NCI-H2029 (cell line): ENCODE results near the gene MTIF2.
"Not testable (repeated sequence)": the region's sequence is repeated elsewhere in the genome, so short reads cannot be mapped to it uniquely, and the experiment has no call there.

ENCODE experiments used
- DNase-seq: peaks from one replicate; lab custom pipeline; 2025; lab: John Stamatoyannopoulos, UW

The MTIF2 gene

DNA sequence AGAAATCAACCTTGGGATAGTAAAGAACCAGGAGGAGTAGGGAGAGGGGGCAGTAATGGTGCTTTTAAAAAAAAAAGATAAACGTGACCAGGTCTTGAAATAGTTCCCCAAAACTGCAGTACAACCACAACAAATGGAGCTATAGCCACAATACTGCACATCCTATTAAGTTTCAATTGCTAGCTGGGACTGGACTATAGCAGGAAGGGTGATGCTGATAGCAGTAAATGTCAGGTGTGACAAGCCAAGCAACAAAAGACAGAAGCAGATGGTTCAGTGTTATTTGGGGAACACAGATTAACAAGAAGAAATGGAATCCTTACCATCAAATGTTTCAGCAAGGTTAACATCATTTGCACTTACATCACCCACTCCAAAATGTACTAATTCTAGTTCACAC lies 26.4 kb downstream of the MTIF2 start:
- no peak for DNase-seq

DNA sequence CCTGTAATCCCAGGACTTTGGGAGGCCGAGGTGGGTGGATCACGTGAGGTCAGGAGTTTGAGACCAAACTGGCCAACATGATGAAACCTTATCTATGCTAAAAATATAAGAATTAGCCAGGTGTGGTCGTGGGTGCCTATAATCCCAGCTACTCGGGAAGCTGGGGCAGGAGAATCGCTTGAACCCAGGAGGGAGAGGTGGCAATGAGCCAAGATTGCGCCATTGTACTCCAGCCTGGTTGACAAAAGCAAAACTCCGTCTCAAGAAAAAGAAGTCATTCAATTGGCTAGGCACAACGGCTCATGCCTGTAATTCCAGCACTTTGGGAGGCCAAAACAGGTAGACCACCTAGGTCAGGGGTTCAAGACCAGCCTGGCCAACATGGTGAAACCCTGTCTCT lies 27.4 kb downstream of the MTIF2 start:
- not testable (repeated sequence) for DNase-seq

DNA sequence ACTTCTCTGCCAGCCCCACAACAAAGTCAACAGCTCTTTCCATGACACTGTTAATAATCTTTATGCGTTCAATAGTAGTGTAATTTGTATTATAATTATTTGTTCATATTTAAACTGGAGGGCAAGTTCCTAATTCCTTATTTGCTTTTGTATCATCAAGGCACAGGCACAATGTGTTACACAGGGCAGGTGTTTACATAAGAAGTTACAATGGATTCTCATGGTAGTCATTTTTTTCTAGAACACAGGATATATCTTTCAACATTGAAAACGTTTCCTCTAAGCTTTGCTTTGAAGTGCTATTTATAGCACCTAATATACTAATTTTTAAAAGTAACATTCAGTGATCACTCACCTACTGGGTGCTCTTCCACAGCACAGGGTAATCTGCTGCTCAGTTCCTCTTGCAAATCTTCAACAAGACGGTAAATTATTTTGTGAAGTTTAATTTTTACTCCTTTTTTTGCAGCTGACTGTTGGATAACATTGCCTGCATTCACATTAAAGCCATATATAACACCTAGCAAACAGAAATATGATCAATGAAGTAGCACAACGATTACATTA lies 29.3 kb downstream of the MTIF2 start:
- peak; percentile 10 for DNase-seq

DNA sequence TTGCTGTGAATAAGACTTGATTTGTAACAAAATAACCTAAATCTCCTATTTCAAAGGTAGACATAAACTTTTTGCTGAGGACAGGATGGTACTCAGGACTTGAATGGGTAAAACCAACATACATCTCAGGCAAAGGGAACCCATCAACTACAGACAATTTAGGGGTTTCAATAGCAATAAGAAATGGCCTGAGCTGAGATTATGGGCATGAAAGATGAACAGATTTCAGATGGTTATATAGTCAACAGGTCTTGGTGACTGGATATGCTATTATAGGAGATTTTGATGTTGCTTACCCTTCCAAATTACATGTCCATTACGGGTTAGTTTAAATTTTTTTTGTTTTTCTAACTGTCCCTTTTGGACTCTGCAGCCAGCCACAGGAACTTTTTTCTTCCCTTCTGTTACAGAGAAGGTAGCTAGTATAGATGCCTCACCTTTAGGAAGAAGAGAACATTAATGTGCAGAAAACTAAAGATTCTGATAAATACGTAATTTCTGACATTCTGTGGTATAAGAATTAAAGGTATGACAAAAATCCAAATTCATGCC lies 32.0 kb downstream of the MTIF2 start:
- no peak for DNase-seq

DNA sequence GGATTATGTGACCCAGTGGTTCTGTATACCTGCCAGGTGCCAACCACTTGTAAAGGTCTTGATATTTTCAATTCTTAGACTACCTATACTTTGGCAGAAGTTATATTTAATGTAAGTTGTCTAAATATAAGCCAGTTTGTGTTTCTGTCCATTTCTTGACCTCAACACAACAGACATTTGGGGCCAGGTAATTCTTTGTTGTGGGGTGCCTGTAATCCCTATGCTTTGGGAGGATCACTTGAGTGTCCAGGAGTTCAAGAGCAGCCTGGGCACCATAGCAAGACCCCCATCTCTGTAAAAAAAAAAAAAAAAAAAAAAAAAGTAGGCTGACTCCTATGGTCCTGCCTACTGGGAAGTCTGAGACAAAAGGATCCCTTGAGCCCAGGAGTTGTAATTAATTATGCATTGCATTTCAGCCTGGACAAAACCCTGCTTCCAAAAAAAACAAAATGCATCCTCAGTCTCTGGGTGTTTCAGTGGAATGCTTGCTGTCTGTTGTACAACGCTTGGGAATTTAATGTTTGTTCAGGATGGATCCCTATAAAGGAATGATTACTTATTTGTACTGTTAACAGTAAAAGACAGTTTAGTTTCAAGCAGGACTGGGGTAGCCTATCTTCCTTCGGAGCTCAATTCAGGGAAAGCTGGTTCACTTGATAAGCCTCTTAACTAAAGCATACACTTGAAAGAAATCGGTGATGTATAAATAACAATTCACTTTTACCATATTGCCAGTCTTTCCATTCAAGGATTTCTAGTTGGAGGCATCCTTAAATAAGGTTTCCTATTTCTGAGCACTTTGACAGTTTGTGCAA lies 33.1 kb downstream of the MTIF2 start:
- no peak for DNase-seq

DNA sequence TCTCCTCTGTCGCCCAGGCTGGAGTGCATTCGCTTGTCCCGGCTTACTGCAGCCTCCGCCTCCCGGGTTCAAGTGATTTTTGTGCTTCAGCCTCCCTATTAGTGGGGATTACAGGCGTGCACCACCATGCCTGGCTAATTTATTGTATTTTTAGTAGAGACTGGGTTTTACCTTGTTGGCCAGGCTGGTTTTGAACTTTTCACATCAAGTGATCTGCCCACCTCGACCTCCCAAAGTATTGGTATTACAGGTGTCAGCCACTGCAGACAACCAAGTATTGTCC lies 35.4 kb downstream of the MTIF2 start:
- DNase-seq = no peak

DNA sequence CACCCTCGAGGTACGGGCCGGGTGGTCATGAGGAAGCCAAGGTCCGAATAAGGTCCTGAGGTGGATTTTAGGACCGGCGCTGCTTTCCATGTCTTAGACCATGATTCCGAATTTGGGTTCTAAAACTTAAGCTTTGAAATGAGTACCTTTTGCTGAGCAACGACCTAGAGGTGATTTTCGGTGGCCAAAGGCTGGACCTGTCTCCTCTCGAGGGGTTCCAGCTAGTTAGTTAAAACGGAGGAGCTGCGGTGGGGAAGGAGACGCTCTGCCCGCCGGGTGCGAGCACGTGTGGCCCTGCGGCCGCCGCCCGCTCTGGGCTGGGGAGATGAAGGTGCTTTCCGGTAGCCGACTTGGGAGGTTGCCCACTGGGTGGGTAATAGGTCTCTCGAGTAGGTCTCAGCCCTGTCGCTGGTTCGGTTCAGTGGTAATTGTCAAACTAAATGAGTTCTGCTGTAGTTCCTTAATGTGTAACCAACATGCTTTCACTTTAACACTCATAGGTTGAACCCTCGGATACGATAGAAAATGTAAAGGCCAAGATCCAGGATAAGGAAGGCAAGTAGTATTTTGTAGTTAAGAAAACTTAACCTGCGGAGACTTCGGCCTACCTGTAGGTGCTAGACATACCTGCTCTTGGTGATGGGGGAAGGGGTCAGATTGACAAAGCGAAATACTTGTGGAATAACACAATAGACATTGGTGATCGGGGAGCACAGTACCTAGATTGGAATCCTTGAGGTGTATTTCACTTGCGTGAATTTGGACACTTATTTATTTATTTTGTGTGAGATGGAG lies 36.0 kb downstream of the MTIF2 start:
- DNase-seq = peak; percentile 23

DNA sequence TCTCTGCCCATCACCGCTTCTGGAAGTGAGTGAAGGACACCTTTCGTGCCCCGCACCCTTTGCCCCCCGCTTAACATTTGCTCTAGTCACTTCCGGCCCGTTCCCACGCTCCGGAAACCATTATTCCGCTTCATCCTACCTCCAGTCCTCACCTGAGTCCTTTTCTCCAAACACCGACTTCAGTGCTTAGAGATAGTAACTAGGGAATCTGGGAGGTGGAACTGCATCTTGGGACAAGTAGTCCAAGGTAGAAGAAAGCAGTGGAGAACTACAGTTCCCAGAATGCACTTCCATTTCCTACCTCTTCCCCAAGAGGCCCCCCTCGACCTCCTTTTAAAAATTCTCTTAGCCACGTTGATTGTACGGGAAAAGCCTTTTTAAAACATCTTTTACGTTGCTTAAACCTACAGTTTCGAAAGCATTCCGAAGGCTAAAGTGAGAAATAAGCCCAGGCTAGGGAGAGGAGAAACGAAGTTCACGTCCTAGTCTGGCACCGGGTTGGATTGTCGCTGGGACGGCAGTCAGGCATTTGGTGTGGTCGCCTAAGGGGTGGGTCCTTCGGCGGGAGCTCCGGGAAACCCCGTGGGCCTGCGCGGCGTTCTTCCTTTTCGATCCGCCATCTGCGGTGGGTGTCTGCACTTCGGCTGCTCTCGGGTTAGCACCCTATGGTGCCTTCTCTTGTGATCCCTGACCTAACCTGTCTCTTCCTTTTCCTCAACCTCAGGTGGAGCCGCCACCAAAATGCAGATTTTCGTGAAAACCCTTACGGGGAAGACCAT lies 36.8 kb downstream of the MTIF2 start, which contains the start of the genes CLHC1 and RPS27A:
CLHC1 (minus strand) TSS at position 210 of the 779 bp plus-strand sequence. CDS start 9,882 bp downstream, outside the sequence.
RPS27A (plus strand) TSS at position 605 of the 779 bp plus-strand sequence; CDS start at position 742, 137 bp downstream.
- peak; percentile 95 for DNase-seq

DNA sequence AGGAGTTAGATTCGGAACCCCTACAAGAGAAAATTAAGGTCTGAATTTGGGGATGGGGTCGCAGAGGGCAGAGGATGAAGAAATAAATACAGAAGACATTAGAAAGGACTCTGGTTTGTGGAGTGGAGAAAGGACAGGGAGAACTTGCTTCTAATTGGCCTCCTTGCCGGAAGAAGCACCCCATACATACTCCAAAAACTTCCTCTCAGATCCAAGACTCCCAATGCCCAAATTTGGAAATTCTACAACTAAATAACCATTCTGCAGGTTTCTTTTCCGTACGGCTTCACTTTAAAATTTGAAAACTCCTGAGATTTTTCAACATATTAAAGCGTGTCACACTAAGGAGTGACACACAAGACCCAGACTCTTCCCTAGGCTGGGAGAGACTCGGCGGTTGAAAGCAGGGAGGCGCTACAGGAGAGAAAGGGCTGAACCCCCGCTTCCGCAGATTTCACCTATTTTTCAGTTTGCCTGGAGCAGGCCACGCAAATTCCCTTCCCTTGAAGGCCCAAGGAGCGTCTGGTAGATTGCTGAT lies 37.4 kb downstream of the MTIF2 start:
- DNase-seq = no peak

DNA sequence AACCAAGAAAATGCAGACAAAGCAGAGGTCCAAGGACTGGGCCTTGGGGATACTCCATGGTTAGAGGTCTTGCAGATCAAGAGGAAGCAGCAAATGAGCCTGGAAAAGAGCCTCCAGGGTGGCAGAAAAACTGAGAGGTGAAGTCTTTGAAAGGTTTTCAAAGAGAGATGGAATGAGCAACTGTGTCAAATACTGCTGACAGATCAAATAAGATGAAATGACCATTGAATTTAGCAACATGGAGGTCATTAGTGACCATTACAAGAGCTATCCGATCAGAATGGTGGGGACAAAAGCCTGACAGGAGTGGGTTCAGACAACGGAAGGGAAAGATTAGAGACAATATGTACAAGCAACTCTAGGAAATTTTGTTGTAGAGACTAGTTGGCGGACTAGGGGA lies 38.5 kb downstream of the MTIF2 start:
- no peak for DNase-seq

DNA sequence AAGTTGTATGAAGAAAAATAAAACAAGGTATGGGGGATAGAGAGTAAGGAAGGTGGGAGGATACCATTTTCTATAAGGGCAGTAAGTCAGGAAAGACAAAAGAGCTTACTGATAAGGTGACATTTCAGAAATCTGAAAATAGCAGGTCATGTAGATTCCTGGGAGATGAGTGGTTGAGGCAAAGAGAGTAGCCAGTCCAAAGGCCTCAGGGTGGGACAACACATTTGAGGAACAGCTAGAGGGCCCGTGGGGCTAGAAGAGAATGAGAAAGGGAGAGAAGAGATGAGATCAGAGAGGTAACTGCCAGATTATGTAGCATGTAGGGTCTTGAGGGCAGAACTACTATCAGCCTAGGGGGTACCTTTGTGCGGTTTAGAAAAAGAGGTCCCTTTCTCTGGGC lies 39.8 kb downstream of the MTIF2 start:
- DNase-seq = no peak

DNA sequence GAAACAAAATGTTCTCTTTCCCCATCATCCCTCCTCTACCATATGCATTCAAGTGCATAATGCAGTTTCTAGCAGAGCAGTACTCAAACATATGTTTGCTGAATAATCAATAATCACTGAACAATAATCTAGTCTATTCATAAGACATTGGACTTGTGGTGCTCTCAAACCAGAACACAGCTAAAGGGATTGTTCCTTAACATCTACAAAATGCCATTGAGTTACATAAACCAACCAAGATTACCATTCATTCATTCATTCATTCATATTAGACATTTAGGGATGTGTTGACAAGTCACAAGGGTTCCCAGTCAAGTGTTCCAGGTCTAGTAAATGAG lies 40.8 kb downstream of the MTIF2 start:
- DNase-seq = no peak

DNA sequence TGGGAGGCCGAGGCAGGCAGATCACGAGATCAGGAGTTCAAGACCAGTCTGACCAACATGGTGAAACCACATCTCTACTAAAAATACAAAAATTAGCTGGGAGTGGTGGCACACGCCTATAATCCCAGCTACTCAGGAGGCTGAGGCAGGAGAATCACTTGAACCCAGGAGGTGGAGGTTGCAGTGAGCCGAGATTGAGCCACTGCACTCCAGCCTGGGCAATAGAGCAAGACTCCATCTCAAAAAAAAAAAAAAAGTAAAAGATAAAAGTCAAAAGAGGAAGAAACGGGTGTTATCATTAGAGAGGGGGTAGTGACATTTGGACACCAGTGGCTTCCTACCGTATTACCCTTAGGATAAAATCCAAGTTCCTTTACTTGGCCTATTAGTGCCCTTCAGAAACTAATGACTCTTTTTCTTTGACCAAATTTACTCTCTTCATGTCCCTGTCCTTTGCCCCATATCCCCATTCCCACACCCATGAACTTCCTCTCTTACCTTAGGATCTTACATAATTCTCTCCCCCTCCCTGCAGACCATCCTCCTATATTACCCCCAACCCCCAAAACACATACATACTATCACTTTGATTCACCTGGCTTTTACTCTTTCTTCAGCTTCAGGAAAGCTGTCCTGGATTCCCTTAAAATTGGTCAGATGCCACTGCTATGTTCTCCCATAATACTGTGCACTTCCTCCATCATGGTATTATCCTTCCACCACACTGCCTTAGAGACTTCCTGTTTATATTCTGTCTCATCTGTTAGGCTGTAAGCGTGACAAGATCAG lies 41.4 kb downstream of the MTIF2 start:
- not testable (repeated sequence) for DNase-seq

DNA sequence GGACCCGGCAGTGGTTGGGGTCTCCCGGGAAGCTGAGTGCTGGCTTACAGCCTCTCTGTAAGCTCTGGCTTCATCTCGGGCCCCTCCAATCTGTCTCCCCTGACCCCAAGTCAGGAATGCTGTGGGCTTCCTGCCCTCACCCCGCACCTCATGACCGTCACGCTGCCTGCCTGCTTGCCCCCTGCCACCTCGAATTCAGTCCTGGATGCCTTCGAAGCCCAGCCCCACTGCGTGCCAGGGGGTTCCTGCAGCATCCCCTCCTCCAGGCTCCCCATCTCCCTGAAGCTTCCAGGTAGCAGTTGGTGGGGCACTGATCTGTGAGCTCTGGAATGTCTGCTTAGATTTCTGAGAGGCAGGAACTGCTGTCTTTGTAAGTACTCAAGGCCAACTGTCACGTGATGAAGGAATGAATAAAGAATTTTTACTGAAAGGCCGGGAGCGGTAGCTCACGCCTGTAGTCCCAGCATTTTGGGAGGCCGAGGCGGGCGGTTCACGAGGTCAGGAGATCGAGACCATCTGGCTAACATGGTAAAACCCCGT lies 43.5 kb downstream of the MTIF2 start:
- no peak for DNase-seq

DNA sequence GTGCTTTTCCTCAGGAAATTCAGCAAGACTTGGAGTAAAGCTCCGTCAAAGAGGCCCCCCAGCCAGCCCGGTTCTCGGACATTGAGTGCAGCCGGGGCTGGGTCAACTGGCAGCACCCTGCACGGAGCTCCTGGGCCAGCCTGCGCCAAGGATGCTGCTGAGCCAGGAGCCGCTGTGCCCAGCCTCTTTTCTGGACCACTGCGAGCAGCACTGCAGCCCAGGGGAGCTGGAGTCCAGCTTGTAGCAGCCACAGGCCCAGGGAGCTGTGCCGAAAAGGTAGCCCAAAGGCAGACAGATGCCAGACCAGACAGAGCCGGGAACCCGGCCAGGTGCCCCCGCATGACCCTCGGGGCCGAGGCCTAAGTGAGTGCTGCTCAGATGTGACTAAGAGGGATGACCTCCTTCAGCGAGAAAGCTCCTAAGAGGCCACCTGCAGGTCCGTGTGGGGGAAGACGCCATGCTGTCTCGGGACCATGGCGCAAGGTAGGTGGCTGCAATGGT lies 44.2 kb downstream of the MTIF2 start:
- no peak for DNase-seq

DNA sequence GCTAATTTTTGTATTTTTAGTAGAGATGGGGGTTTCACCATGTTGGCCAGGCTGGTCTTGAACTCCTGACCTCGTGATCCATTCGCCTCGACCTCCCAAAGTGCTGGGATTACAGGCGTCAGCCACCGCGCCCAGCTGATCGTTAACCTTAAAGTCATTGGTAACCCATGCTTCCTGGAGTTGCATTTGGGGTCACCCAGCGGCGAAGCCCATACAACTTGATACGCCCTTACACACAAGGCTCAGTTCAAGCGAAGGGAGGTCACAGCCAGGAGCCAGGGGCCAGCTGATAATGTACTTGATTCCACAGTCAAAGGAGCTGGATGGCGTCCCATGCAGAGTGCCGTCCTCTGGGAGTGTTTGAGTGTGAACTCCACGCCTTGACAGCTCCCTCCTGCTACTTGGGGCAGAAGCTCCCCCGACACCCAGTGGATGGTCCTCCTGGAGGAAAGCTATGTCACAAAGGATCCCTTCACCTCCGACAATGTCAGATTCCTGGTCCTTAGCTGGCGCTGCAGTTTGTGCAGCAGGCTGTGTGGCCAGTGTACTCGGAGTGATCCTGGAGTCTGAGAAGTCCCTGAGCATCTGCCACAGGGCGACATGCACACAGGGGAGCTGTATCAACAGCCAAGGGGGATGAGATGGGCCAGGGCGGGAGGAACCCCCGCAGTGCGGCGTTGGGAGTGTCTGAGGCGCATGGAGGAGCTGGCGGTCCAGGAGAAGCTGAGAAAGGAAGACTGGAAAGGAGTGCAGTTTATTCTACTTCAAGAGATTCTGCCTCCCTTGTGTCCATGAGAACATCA lies 44.9 kb downstream of the MTIF2 start:
- DNase-seq = no peak

DNA sequence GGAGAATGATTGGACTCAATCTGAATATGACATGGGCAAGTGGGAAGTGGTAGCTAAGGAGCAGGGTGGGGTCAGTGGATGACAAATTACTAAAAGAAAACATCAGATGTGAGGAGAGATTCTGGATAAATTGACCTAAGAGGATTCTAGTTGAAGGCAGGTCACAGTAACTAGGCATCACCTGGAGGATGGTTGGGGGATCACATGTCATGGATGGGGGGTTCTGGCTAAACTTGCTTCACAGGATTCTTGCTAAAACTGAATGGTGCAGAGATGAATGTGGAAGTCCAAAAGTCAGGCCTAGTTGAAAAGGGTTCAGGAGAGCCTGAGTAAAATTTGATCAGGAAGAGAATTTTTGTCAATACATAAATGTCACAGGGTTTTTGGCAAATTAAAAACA lies 55.2 kb downstream of the MTIF2 start:
- DNase-seq = no peak

DNA sequence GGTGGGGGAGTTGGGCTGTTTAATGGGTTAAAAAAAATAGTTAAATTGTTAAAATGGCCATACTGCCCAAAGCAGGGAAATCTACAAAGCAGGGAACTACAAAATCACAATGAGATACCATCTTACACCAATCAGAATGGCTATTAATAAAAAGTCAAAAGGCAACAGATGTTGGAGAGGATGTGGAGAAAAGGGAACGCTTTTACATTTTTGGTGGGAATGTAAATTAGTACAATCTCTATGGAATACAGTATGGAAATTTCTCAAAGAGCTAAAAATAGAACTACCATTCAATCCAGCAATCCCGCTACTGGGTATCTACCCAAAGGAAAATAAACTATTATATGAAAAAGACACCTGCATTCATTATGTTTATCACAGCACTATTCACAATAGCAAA lies 64.1 kb downstream of the MTIF2 start:
- no peak for DNase-seq

DNA sequence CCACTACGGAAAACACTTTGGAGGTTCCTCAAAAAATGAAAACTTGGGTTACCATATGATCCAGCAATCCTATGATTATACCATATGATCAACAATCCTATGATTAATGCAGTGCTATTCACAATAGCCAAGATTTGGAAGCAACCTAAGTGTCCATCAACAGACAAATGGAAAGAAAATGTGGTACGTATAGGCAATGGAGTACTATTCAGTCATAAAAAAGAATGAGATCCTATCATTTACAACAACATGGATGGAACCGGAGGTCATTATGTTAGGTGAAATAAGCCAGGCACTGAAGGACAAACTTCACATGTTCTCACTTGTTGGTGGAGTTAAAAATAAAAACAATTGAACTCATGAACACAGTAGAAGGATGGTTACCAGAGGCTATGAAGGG lies 64.5 kb downstream of the MTIF2 start:
- no peak for DNase-seq

DNA sequence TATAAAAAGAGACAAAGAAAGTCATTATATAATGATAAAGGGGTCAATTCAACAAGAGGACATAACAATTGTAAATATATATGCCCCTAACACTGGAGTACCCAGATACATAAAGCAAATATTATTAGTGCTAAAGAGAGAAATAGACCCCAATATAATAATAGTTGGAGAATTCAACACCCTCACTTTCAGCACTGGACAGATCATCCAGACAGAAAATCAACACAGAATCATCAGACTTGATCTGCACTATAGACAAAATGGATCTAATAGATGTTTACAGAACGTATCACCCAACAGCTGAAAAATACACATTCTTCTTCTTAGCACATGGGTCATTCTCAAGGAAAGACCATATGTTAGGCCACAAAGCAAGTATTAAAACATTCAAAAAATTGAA lies 68.6 kb downstream of the MTIF2 start:
- no peak for DNase-seq
